Immature natural killer cell (primary cell): ENCODE measurements around the gene SMIM14. TPM values are rescaled to one million over a fixed set of nuclear protein-coding genes. Genes with fewer than 3 reads are reported as not detected.

ENCODE experiments used
- DNase-seq, 3 donors: peaks; one replicate each; pipeline ENCODE4 v3.0.0; 2022; ENCODE audit warnings: mixed read lengths in 1 of 3
- H3K27ac Mint-ChIP-seq, 6 donors: one replicate each; pipeline ENCODE4 v1.8.0; 2020; ENCODE audit warnings: mixed read lengths in 6 of 6, mild to moderate bottlenecking in 5 of 6, inconsistent platforms in 4 of 6, moderate library complexity in 3 of 6
- H3K27me3 Mint-ChIP-seq, 3 donors: one replicate each; pipeline ENCODE4 v1.8.0; 2020 to 2021; ENCODE audit warnings: low read depth in 3 of 3, mild to moderate bottlenecking in 3 of 3, mixed read lengths in 3 of 3, moderate library complexity in 3 of 3, inconsistent platforms in 1 of 3
- H3K36me3 Mint-ChIP-seq, 3 donors: one replicate each; pipeline ENCODE4 v1.8.0; 2020; ENCODE audit warnings: mixed read lengths in 3 of 3, inconsistent platforms in 2 of 3, mild to moderate bottlenecking in 2 of 3
- H3K4me1 Mint-ChIP-seq, 2 donors: one replicate each; pipeline ENCODE4 v1.8.0; 2020; ENCODE audit warnings: inconsistent platforms in 2 of 2, mild to moderate bottlenecking in 2 of 2, mixed read lengths in 2 of 2, moderate library complexity in 1 of 2
- H3K4me3 Mint-ChIP-seq, 5 donors: one replicate each; pipeline ENCODE4 v1.8.0; 2020; ENCODE audit warnings: mild to moderate bottlenecking in 5 of 5, mixed read lengths in 5 of 5, inconsistent platforms in 3 of 5, moderate library complexity in 3 of 5
- H3K9me3 Mint-ChIP-seq, 6 donors: one replicate each; pipeline ENCODE4 v1.8.0; 2020; ENCODE audit warnings: mild to moderate bottlenecking in 6 of 6, mixed read lengths in 6 of 6, inconsistent platforms in 4 of 6, moderate library complexity in 3 of 6
- polyA plus RNA-seq, 3 donors: library from polyadenylated mRNA; unstranded; fragments of 300-500 nt; fragmentation: Illumina TruSeq; gene quantifications; one replicate each; pipeline ENCODE4 v1.2.3, GENCODE V29; 2021

SMIM14 gene
- polyA plus RNA-seq, 3 donors from 2014 or later, result 84.0 to 150 (median 111) TPM

GRCh38 chr4:39606747-39607146, 31.9 kb downstream of the SMIM14 start:
- Mint-ChIP-seq H3K4me3 (no peak overlapping the region), H3K9me3 (peaks cover 0 to 6% (median 2%) of the 10 kb centered on the region in 6 donors), H3K27ac (no peak overlapping the region), H3K27me3 (peaks cover 0 to 2% (median 0%) of the 10 kb centered on the region in 3 donors), H3K4me1 (peaks cover 0 to 2% of the 10 kb centered on the region in 2 donors), H3K36me3 (peaks cover 22 to 42% (median 33%) of the 10 kb centered on the region in 3 donors)
- no peak for DNase-seq

GRCh38 chr4:39597695-39598381, 40.8 kb downstream of the SMIM14 start:
- H3K4me1 Mint-ChIP-seq, result no peaks in the 10 kb centered on the region
- H3K27ac Mint-ChIP-seq, result no peak overlapping the region
- H3K4me3 Mint-ChIP-seq, result no peak overlapping the region
- no peak for DNase-seq
- H3K36me3 Mint-ChIP-seq, result peaks cover 21 to 30% (median 24%) of the 10 kb centered on the region in 3 donors
- no peaks in the 10 kb centered on the region for H3K27me3 Mint-ChIP-seq
- no peaks in the 10 kb centered on the region for H3K9me3 Mint-ChIP-seq

GRCh38 chr4:39596971-39597370, 41.7 kb downstream of the SMIM14 start:
- Mint-ChIP-seq H3K4me1 (no peaks in the 10 kb centered on the region), H3K4me3 (no peak overlapping the region), H3K27ac (no peak overlapping the region), H3K27me3 (no peaks in the 10 kb centered on the region), H3K9me3 (no peaks in the 10 kb centered on the region), H3K36me3 (peaks cover 17 to 26% (median 19%) of the 10 kb centered on the region in 3 donors)
- no peak for DNase-seq

- DNase-seq, result no peak
- Mint-ChIP-seq H3K9me3 (no peaks in the 10 kb centered on the region), H3K4me3 (no peak overlapping the region), H3K36me3 (peaks cover 0 to 3% (median 3%) of the 10 kb centered on the region in 3 donors), H3K27me3 (no peaks in the 10 kb centered on the region), H3K4me1 (peaks cover 2 to 5% of the 10 kb centered on the region in 2 donors), H3K27ac (no peak overlapping the region)
Observed at GRCh38 chr4:39591290-39591689, 47.4 kb downstream of the SMIM14 start.

- DNase-seq, result no peak
- Mint-ChIP-seq H3K9me3 (no peaks in the 10 kb centered on the region), H3K4me1 (peaks cover 2 to 12% of the 10 kb centered on the region in 2 donors), H3K4me3 (no peak overlapping the region), H3K36me3 (peaks cover 5 to 7% (median 5%) of the 10 kb centered on the region in 3 donors), H3K27ac (no peak overlapping the region), H3K27me3 (no peaks in the 10 kb centered on the region)
Observed at GRCh38 chr4:39587881-39588280, 50.8 kb downstream of the SMIM14 start.

- Mint-ChIP-seq H3K27me3 (peaks cover 0 to 4% (median 0%) of the 10 kb centered on the region in 3 donors), H3K36me3 (peaks cover 0 to 4% (median 3%) of the 10 kb centered on the region in 3 donors), H3K9me3 (no peaks in the 10 kb centered on the region), H3K4me3 (no peak overlapping the region), H3K27ac (no peak overlapping the region), H3K4me1 (no peaks in the 10 kb centered on the region)
- no peak for DNase-seq
Observed at GRCh38 chr4:39574946-39575345, 63.7 kb downstream of the SMIM14 start.

GRCh38 chr4:39571504-39571903, 67.2 kb downstream of the SMIM14 start:
- DNase-seq, result no peak
- H3K4me1 Mint-ChIP-seq, result peaks cover 0 to 5% of the 10 kb centered on the region in 2 donors
- H3K36me3 Mint-ChIP-seq, result peaks cover 0 to 4% (median 0%) of the 10 kb centered on the region in 3 donors
- peaks cover 0 to 7% (median 0%) of the 10 kb centered on the region in 3 donors for H3K27me3 Mint-ChIP-seq
- no peaks in the 10 kb centered on the region for H3K9me3 Mint-ChIP-seq
- no peak overlapping the region for H3K4me3 Mint-ChIP-seq
- H3K27ac Mint-ChIP-seq, result no peak overlapping the region

GRCh38 chr4:39571054-39571453, 67.6 kb downstream of the SMIM14 start:
- DNase-seq, result no peak
- peaks cover 0 to 7% (median 0%) of the 10 kb centered on the region in 3 donors for H3K27me3 Mint-ChIP-seq
- peaks cover 2 to 5% of the 10 kb centered on the region in 2 donors for H3K4me1 Mint-ChIP-seq
- H3K36me3 Mint-ChIP-seq, result peaks cover 3 to 7% (median 3%) of the 10 kb centered on the region in 3 donors
- H3K27ac Mint-ChIP-seq, result no peak overlapping the region
- no peak overlapping the region for H3K4me3 Mint-ChIP-seq
- H3K9me3 Mint-ChIP-seq, result no peaks in the 10 kb centered on the region

- no peaks in the 10 kb centered on the region for H3K9me3 Mint-ChIP-seq
- peaks cover 5 to 6% of the 10 kb centered on the region in 2 donors for H3K4me1 Mint-ChIP-seq
- no peak for DNase-seq
- H3K36me3 Mint-ChIP-seq, result peaks cover 10 to 21% (median 10%) of the 10 kb centered on the region in 3 donors
- H3K4me3 Mint-ChIP-seq, result no peak overlapping the region
- H3K27me3 Mint-ChIP-seq, result peaks cover 0 to 5% (median 0%) of the 10 kb centered on the region in 3 donors
- H3K27ac Mint-ChIP-seq, result no peak overlapping the region
Observed at GRCh38 chr4:39569209-39569608, 69.5 kb downstream of the SMIM14 start.

GRCh38 chr4:39568805-39569204, 69.9 kb downstream of the SMIM14 start:
- peak overlapping the region in 1 of 5 donors; percentile 31 for H3K4me3 Mint-ChIP-seq
- peaks cover 5 to 6% of the 10 kb centered on the region in 2 donors for H3K4me1 Mint-ChIP-seq
- DNase-seq, result no peak
- no peak overlapping the region for H3K27ac Mint-ChIP-seq
- no peaks in the 10 kb centered on the region for H3K9me3 Mint-ChIP-seq
- H3K36me3 Mint-ChIP-seq, result peaks cover 10 to 23% (median 11%) of the 10 kb centered on the region in 3 donors
- peaks cover 0 to 5% (median under 1%) of the 10 kb centered on the region in 3 donors for H3K27me3 Mint-ChIP-seq

GRCh38 chr4:39565878-39566600, 72.6 kb downstream of the SMIM14 start:
- peaks cover 0 to 5% (median 1%) of the 10 kb centered on the region in 3 donors for H3K27me3 Mint-ChIP-seq
- DNase-seq, result no peak
- H3K4me1 Mint-ChIP-seq, result peaks cover 5 to 6% of the 10 kb centered on the region in 2 donors
- peaks cover 10 to 27% (median 15%) of the 10 kb centered on the region in 3 donors for H3K36me3 Mint-ChIP-seq
- no peak overlapping the region for H3K27ac Mint-ChIP-seq
- H3K4me3 Mint-ChIP-seq, result no peak overlapping the region
- H3K9me3 Mint-ChIP-seq, result no peaks in the 10 kb centered on the region

- H3K4me3 Mint-ChIP-seq, result no peak overlapping the region
- no peak overlapping the region for H3K27ac Mint-ChIP-seq
- H3K9me3 Mint-ChIP-seq, result no peaks in the 10 kb centered on the region
- peaks cover 2 to 6% of the 10 kb centered on the region in 2 donors for H3K4me1 Mint-ChIP-seq
- H3K27me3 Mint-ChIP-seq, result peaks cover 0 to 3% (median 1%) of the 10 kb centered on the region in 3 donors
- no peak for DNase-seq
- H3K36me3 Mint-ChIP-seq, result peaks cover 10 to 24% (median 15%) of the 10 kb centered on the region in 3 donors
Observed at GRCh38 chr4:39563346-39563847, 75.3 kb downstream of the SMIM14 start.

GRCh38 chr4:39562792-39563191, 75.9 kb downstream of the SMIM14 start:
- Mint-ChIP-seq H3K27me3 (peaks cover 0 to 1% (median 1%) of the 10 kb centered on the region in 3 donors), H3K27ac (no peak overlapping the region), H3K4me3 (no peak overlapping the region), H3K36me3 (peaks cover 10 to 24% (median 15%) of the 10 kb centered on the region in 3 donors), H3K4me1 (peaks cover 0 to 6% of the 10 kb centered on the region in 2 donors), H3K9me3 (no peaks in the 10 kb centered on the region)
- DNase-seq, result no peak

- Mint-ChIP-seq H3K27me3 (peaks cover 0 to 4% (median 0%) of the 10 kb centered on the region in 3 donors), H3K27ac (no peak overlapping the region)
- DNase-seq, result no peak
Observed at GRCh38 chr4:39559626-39560025, 79.0 kb downstream of the SMIM14 start.

More at GRCh38 chr4:39559626-39560025, 79.0 kb downstream of the SMIM14 start:
- H3K4me3 Mint-ChIP-seq, result no peak overlapping the region
- H3K36me3 Mint-ChIP-seq, result peaks cover 6 to 15% (median 12%) of the 10 kb centered on the region in 3 donors
- no peaks in the 10 kb centered on the region for H3K9me3 Mint-ChIP-seq
- H3K4me1 Mint-ChIP-seq, result no peaks in the 10 kb centered on the region
